Kidney (tissue), 14 donors: ENCODE data around the gene LUC7L3. TPM values are rescaled to one million over a fixed set of nuclear protein-coding genes. Genes with fewer than 3 reads are reported as not detected.

ENCODE experiments used
- DNase-seq, 5 donors: peaks; one replicate each; pipeline ENCODE4 v3.0.0-alpha.2; 2013 to 2020
- FAIRE-seq: peaks from 2 replicates; lab custom pipeline; 2012; peaks lifted over from hg19 to GRCh38; lab: Jason Lieb, UNC
- H3K27ac ChIP-seq, 2 donors: one replicate each; pipeline ENCODE4 v1.7.0; 2013; ENCODE audit warnings: low read depth in 2 of 2, low read length in 2 of 2, inconsistent platforms in 1 of 2
- H3K27me3 ChIP-seq: one replicate; pipeline ENCODE4 v1.7.1; 2013; ENCODE audit warnings: low read length, inconsistent platforms; ENCODE audit not compliant: control insufficient read depth, insufficient read depth
- H3K36me3 ChIP-seq, 3 donors: one replicate each; pipeline versions ENCODE4 v1.7.0 to v1.7.1; 2013; ENCODE audit warnings: low read length in 3 of 3, control low read depth in 1 of 3, inconsistent platforms in 1 of 3; ENCODE audit not compliant: insufficient read depth in 3 of 3, control insufficient read depth in 2 of 3
- H3K4me1 ChIP-seq, 3 donors: one replicate each; pipeline versions ENCODE4 v1.7.0 to v1.7.1; 2013; ENCODE audit warnings: low read length in 3 of 3, inconsistent platforms in 1 of 3, low read depth in 1 of 3; ENCODE audit not compliant: control insufficient read depth in 2 of 3, insufficient read depth in 2 of 3
- H3K4me3 ChIP-seq, 3 donors: one replicate each; pipeline versions ENCODE4 v1.7.0 to v1.8.1; 2013; ENCODE audit warnings: low read length in 3 of 3, control low read depth in 1 of 3, inconsistent platforms in 1 of 3
- H3K9ac ChIP-seq, 3 donors: one replicate each; pipeline versions ENCODE4 v1.7.0 to v1.7.1; 2013; ENCODE audit warnings: low read length in 3 of 3, control low read depth in 1 of 3, inconsistent platforms in 1 of 3
- H3K9me3 ChIP-seq, 3 donors: one replicate each; pipeline versions ENCODE4 v1.7.0 to v1.7.1; 2013; ENCODE audit warnings: low read length in 3 of 3, control low read depth in 1 of 3, inconsistent platforms in 1 of 3; ENCODE audit not compliant: control insufficient read depth in 2 of 3, insufficient read depth in 1 of 3
- CTCF ChIP-seq: IDR thresholded peaks from 3 replicates; pipeline ENCODE4 v1.5.1; 2012; ENCODE audit warnings: mild to moderate bottlenecking, moderate library complexity, borderline replicate concordance; ENCODE audit not compliant: insufficient read depth; ENCODE audit errors: extremely low read depth
- intact Hi-C: fragments of 100-400 bp; cut with DNase I; formaldehyde crosslinking; loops from one replicate; pipeline ENCODE4 v1.11.1; 2022
- polyA plus RNA-seq: library from polyadenylated mRNA; stranded (reverse); fragments of 350-450 nt; fragmentation: Illumina TruSeq; extraction: RNeasy Lipid Tissue Mini Kit (QIAGEN cat#74804); gene quantifications from one replicate; pipeline ENCODE4 v1.2.3, GENCODE V29; 2014; ENCODE audit warnings: low read depth, low replicate concordance; ENCODE audit not compliant: insufficient read depth
- total RNA-seq: library from RNA; stranded (reverse); fragmentation: NEBNext Ultra II Directional; extraction: Animal tissue kit (Norgen Biotek cat#: 25700); gene quantifications from one replicate; pipeline ENCODE4 v1.2.1, GENCODE V29; 2021
- donor health status: control.
- donor health status: control.
- donor health status: control.
- donor health status: control.
- donor health status: control.
- donor health status: DM: yes; HTN: yes; CAD: no.
- donor health status: Normal renal cell carcinoma (clear cell type).

LUC7L3 gene
- total and polyA plus RNA-seq, 2 donors from 2014 or later, result 74.3 to 91.9 TPM

- Histone ChIP-seq H3K9me3 (no peaks in the 10 kb centered on the region), H3K9ac (no peak overlapping the region), H3K4me3 (no peak overlapping the region), H3K27ac (no peak overlapping the region), H3K27me3 (no peaks in the 10 kb centered on the region), H3K4me1 (no peaks in the 10 kb centered on the region), H3K36me3 (no peaks in the 10 kb centered on the region)
- FAIRE-seq (no peak), DNase-seq (no peak)
- TF ChIP-seq CTCF, result no peak
- intact Hi-C loops, result no loop called here
Observed at GRCh38 chr17:50785946-50786570, 66.7 kb downstream of the LUC7L3 start.

- Histone ChIP-seq H3K4me3 (no peak overlapping the region), H3K27ac (no peak overlapping the region), H3K9me3 (no peaks in the 10 kb centered on the region), H3K9ac (no peak overlapping the region), H3K36me3 (no peaks in the 10 kb centered on the region), H3K4me1 (no peaks in the 10 kb centered on the region), H3K27me3 (no peaks in the 10 kb centered on the region)
- DNase-seq, result no peak
- FAIRE-seq, result no peak
- intact Hi-C loops, result no loop called here
- no peak for TF ChIP-seq CTCF
Observed at GRCh38 chr17:50787106-50787505, 67.7 kb downstream of the LUC7L3 start.

GRCh38 chr17:50790618-50791017 is 71.2 kb downstream of the LUC7L3 start:
- intact Hi-C loops, result no loop called here
- DNase-seq (peak in 1 of 5 donors; percentile 21), FAIRE-seq (no peak)
- Histone ChIP-seq H3K9ac (no peak overlapping the region), H3K4me3 (no peak overlapping the region), H3K9me3 (no peaks in the 10 kb centered on the region), H3K36me3 (no peaks in the 10 kb centered on the region), H3K27ac (no peak overlapping the region), H3K4me1 (no peaks in the 10 kb centered on the region), H3K27me3 (no peaks in the 10 kb centered on the region)
- no peak for TF ChIP-seq CTCF

GRCh38 chr17:50792132-50792531 is 72.7 kb downstream of the LUC7L3 start:
- DNase-seq (no peak), FAIRE-seq (no peak)
- H3K36me3 ChIP-seq, result no peaks in the 10 kb centered on the region
- no peaks in the 10 kb centered on the region for H3K27me3 ChIP-seq
- H3K4me3 ChIP-seq, result no peak overlapping the region
- H3K4me1 ChIP-seq, result no peaks in the 10 kb centered on the region
- intact Hi-C loops, result no loop called here
- H3K9me3 ChIP-seq, result no peaks in the 10 kb centered on the region
- H3K9ac ChIP-seq, result no peak overlapping the region
- H3K27ac ChIP-seq, result no peak overlapping the region
- TF ChIP-seq CTCF, result no peak
